Karpas-422 (cell line): ENCODE data around the gene KDM4E. TPM values are rescaled to one million over a fixed set of nuclear protein-coding genes. Genes with fewer than 3 reads are reported as not detected.
"Not testable (repeated sequence)": the region's sequence is repeated elsewhere in the genome, so short reads cannot be mapped to it uniquely, and the experiment has no call there.

ENCODE experiments used
- DNase-seq: peaks from one replicate; pipeline ENCODE4 v3.0.0-alpha.2; 2015
- H2AFZ ChIP-seq: fragments of 200-600 bp; sonication (generic); 2 replicates; pipeline ENCODE4 v1.6.1; 2014; ENCODE audit warnings: antibody characterized with exemption, low read length, mixed read lengths
- H3K27ac ChIP-seq: fragments of 200-600 bp; sonication (generic); 2 replicates; pipeline ENCODE4 v1.5.1; 2014; ENCODE audit warnings: mild to moderate bottlenecking, low read length, moderate library complexity
- H3K27me3 ChIP-seq: fragments of 200-600 bp; sonication (generic); 2 replicates; pipeline ENCODE4 v1.6.1; 2014; ENCODE audit warnings: low read length, mixed read lengths
- H3K36me3 ChIP-seq: fragments of 200-600 bp; sonication (generic); 2 replicates; pipeline ENCODE4 v1.6.1; 2014; ENCODE audit warnings: low read length, mixed read lengths; ENCODE audit not compliant: insufficient read depth
- H3K4me1 ChIP-seq: fragments of 200-600 bp; sonication (generic); 2 replicates; pipeline ENCODE4 v1.6.1; 2014; ENCODE audit warnings: mild to moderate bottlenecking, low read length, mixed read lengths
- H3K4me2 ChIP-seq: fragments of 200-600 bp; sonication (generic); 2 replicates; pipeline ENCODE4 v1.6.1; 2014; ENCODE audit warnings: low read length, low read depth, mild to moderate bottlenecking; ENCODE audit not compliant: poor library complexity, severe bottlenecking
- H3K4me3 ChIP-seq: fragments of 200-600 bp; sonication (generic); 2 replicates; pipeline ENCODE4 v1.5.1; 2014; ENCODE audit warnings: mild to moderate bottlenecking, antibody characterized with exemption, low read length, mixed read lengths
- H3K79me2 ChIP-seq: fragments of 200-600 bp; sonication (generic); 2 replicates; pipeline ENCODE4 v1.6.1; 2014; ENCODE audit warnings: mild to moderate bottlenecking, low read length, mixed read lengths
- H3K9ac ChIP-seq: fragments of 200-600 bp; sonication (generic); 2 replicates; pipeline ENCODE4 v1.6.0; 2014; ENCODE audit warnings: low read length
- H3K9me2 ChIP-seq: fragments of 200-600 bp; sonication (generic), shearing (Covaris generic); replicated peaks from 2 replicates; pipeline ENCODE4 v1.6.0; 2014; ENCODE audit warnings: mild to moderate bottlenecking, low read length, moderate library complexity; ENCODE audit not compliant: insufficient read depth
- H3K9me3 ChIP-seq: fragments of 300-700, 200-600 bp; sonication (generic); 2 replicates; pipeline ENCODE4 v1.6.1; 2014; ENCODE audit warnings: low read length, mixed read lengths
- H4K20me1 ChIP-seq: fragments of 200-600 bp; sonication (generic); 2 replicates; pipeline ENCODE4 v1.6.1; 2014; ENCODE audit warnings: mild to moderate bottlenecking, antibody characterized with exemption, low read length, low read depth; ENCODE audit not compliant: insufficient read depth
- total RNA-seq: library from RNA; depleted of rRNA; stranded (reverse); fragments of >200 nt; shearing (Covaris generic); gene quantifications from 2 replicates; pipeline ENCODE4 v1.2.3, GENCODE V29; 2014; ENCODE audit warnings: low replicate concordance

Gene KDM4E
- total RNA-seq, 1 experiment from 2014 or later, result not detected

DNA sequence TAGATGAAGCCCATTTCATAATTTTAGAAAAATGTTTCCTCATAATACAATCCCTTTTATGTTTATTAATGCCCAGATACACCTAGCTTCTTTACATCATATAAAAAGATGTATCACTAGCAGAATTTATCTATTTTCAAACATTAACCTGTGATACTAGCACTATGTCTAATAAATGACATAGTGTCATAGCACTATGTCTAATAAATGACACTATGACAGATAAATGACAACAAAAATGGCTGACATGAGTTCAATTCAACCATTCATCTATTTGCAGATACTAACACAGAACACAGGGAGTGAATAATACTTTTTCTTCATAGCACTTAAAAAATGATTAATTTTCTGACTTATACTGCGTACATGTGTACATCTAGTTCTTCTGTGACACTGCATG lies 19.4 kb upstream of the KDM4E start:
- no peaks in the 10 kb centered on the region for H3K36me3 ChIP-seq

GRCh38 chr11:95011376-95011775 lies 13.7 kb upstream of the KDM4E start:
- H3K4me3 ChIP-seq, result no peak overlapping the region
- H2AFZ ChIP-seq, result no peak overlapping the region
- no peaks in the 10 kb centered on the region for H3K36me3 ChIP-seq
- H3K4me2 ChIP-seq, result no peak overlapping the region
- H3K79me2 ChIP-seq, result no peaks in the 10 kb centered on the region
- H3K9me3 ChIP-seq, result no peaks in the 10 kb centered on the region
- H3K27ac ChIP-seq, result no peak overlapping the region
- no peak for DNase-seq
- H3K4me1 ChIP-seq, result no peaks in the 10 kb centered on the region
- H3K9me2 ChIP-seq, result no peaks in the 10 kb centered on the region
- no peak overlapping the region for H3K9ac ChIP-seq
- H3K27me3 ChIP-seq, result 0 out of 2 replicates have a peak, but pooled peaks cover 3% of the 10 kb centered on the region
- H4K20me1 ChIP-seq, result no peaks in the 10 kb centered on the region

More for the DNA sequence above, 19.4 kb upstream of the KDM4E start:
- H3K79me2 ChIP-seq, result no peaks in the 10 kb centered on the region
- no peak for DNase-seq
- no peak overlapping the region for H2AFZ ChIP-seq
- no peak overlapping the region for H3K4me3 ChIP-seq
- no peak overlapping the region for H3K9ac ChIP-seq
- H3K9me3 ChIP-seq, result no peaks in the 10 kb centered on the region
- H3K9me2 ChIP-seq, result no peaks in the 10 kb centered on the region
- H3K4me1 ChIP-seq, result no peaks in the 10 kb centered on the region
- H3K4me2 ChIP-seq, result no peak overlapping the region
- H4K20me1 ChIP-seq, result no peaks in the 10 kb centered on the region
- H3K27ac ChIP-seq, result no peak overlapping the region
- no peaks in the 10 kb centered on the region for H3K27me3 ChIP-seq

- no peaks in the 10 kb centered on the region for H4K20me1 ChIP-seq
- H3K4me3 ChIP-seq, result no peak overlapping the region
- no peaks in the 10 kb centered on the region for H3K9me3 ChIP-seq
- H3K4me2 ChIP-seq, result no peak overlapping the region
- H3K9me2 ChIP-seq, result no peaks in the 10 kb centered on the region
- 0 out of 2 replicates have a peak, but pooled peaks cover 3% of the 10 kb centered on the region for H3K27me3 ChIP-seq
- no peaks in the 10 kb centered on the region for H3K36me3 ChIP-seq
- DNase-seq, result no peak
- H3K27ac ChIP-seq, result no peak overlapping the region
- no peaks in the 10 kb centered on the region for H3K79me2 ChIP-seq
- no peaks in the 10 kb centered on the region for H3K4me1 ChIP-seq
- no peak overlapping the region for H2AFZ ChIP-seq
- no peak overlapping the region for H3K9ac ChIP-seq
Measured at GRCh38 chr11:95014184-95014821, 10.8 kb upstream of the KDM4E start.

GRCh38 chr11:95016139-95016538 lies 8.9 kb upstream of the KDM4E start:
- H3K4me2 ChIP-seq, result no peak overlapping the region
- no peak overlapping the region for H2AFZ ChIP-seq
- DNase-seq, result no peak

GRCh38 chr11:95021468-95021867 lies 3.6 kb upstream of the KDM4E start:
- not testable (repeated sequence) for H2AFZ ChIP-seq, H3K79me2 ChIP-seq, DNase-seq, H3K4me3 ChIP-seq, H3K9ac ChIP-seq, H3K27ac ChIP-seq, H3K4me1 ChIP-seq, H3K9me3 ChIP-seq, H3K27me3 ChIP-seq, H3K9me2 ChIP-seq, H3K4me2 ChIP-seq, H3K36me3 ChIP-seq, H4K20me1 ChIP-seq

More at GRCh38 chr11:95016139-95016538, 8.9 kb upstream of the KDM4E start:
- no peaks in the 10 kb centered on the region for H4K20me1 ChIP-seq
- H3K9ac ChIP-seq, result no peak overlapping the region
- H3K9me3 ChIP-seq, result no peaks in the 10 kb centered on the region
- no peak overlapping the region for H3K27ac ChIP-seq
- H3K36me3 ChIP-seq, result no peaks in the 10 kb centered on the region
- no peak overlapping the region for H3K4me3 ChIP-seq
- no peaks in the 10 kb centered on the region for H3K9me2 ChIP-seq
- H3K27me3 ChIP-seq, result 0 out of 2 replicates have a peak, but pooled peaks cover 3% of the 10 kb centered on the region
- H3K4me1 ChIP-seq, result no peaks in the 10 kb centered on the region
- no peaks in the 10 kb centered on the region for H3K79me2 ChIP-seq

DNA sequence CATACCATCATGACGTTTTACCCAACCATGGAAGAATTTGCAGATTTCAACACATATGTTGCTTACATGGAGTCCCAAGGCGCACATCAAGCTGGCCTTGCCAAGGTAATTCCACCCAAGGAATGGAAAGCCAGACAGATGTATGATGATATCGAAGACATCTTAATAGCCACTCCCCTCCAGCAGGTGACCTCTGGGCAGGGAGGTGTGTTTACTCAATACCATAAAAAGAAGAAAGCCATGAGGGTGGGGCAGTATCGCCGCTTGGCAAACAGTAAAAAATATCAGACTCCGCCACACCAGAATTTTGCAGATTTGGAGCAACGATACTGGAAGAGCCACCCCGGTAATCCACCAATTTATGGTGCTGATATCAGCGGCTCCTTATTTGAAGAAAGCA lies 536 bp downstream of the KDM4E start:
- DNase-seq, H3K4me3 ChIP-seq, H3K79me2 ChIP-seq, H3K27me3 ChIP-seq, H3K4me1 ChIP-seq, H3K9me3 ChIP-seq, H3K27ac ChIP-seq, H3K4me2 ChIP-seq, H3K36me3 ChIP-seq, H4K20me1 ChIP-seq, H2AFZ ChIP-seq, H3K9me2 ChIP-seq, H3K9ac ChIP-seq: not testable (repeated sequence)

GRCh38 chr11:95028357-95028756 lies 3.3 kb downstream of the KDM4E start:
- Histone ChIP-seq H3K9ac (no peak overlapping the region), H3K4me3 (no peak overlapping the region), H3K4me2 (no peak overlapping the region), H3K9me2 (no peaks in the 10 kb centered on the region), H3K27me3 (peaks cover 2% of the 10 kb centered on the region), H3K27ac (no peak overlapping the region), H3K9me3 (no peaks in the 10 kb centered on the region), H3K36me3 (no peaks in the 10 kb centered on the region), H2AFZ (no peak overlapping the region), H4K20me1 (no peaks in the 10 kb centered on the region), H3K4me1 (no peaks in the 10 kb centered on the region), H3K79me2 (no peaks in the 10 kb centered on the region)
- no peak for DNase-seq

- no peaks in the 10 kb centered on the region for H3K9me3 ChIP-seq
- no peak for DNase-seq
- no peaks in the 10 kb centered on the region for H3K79me2 ChIP-seq
- H2AFZ ChIP-seq, result no peak overlapping the region
- no peak overlapping the region for H3K4me2 ChIP-seq
- no peaks in the 10 kb centered on the region for H3K9me2 ChIP-seq
- H3K36me3 ChIP-seq, result no peaks in the 10 kb centered on the region
- H3K9ac ChIP-seq, result no peak overlapping the region
- no peaks in the 10 kb centered on the region for H4K20me1 ChIP-seq
- H3K4me1 ChIP-seq, result no peaks in the 10 kb centered on the region
- H3K27me3 ChIP-seq, result peaks cover 6% of the 10 kb centered on the region
- no peak overlapping the region for H3K27ac ChIP-seq
- no peak overlapping the region for H3K4me3 ChIP-seq
Measured at GRCh38 chr11:95033051-95033450, 8.0 kb downstream of the KDM4E start.
